Fibroblast of lung (primary cell): ENCODE results near the gene SNX15. TPM values are rescaled to one million over a fixed set of nuclear protein-coding genes. Genes with fewer than 3 reads are reported as not detected.

ENCODE experiments used
- DNase-seq, 2 donors: peaks; one replicate each; pipeline versions ENCODE4 v3.0.0 to v3.0.0-alpha.2; 2010; ENCODE audit warnings: low read depth in 2 of 2
- H2AFZ ChIP-seq: 2 replicates; pipeline ENCODE4 v1.5.1; 2012; ENCODE audit warnings: low read length, control low read depth, inconsistent platforms
- H3K27ac ChIP-seq: 2 replicates; pipeline ENCODE4 v1.5.1; 2011; ENCODE audit warnings: low read length, control low read depth; ENCODE audit not compliant: insufficient read depth
- H3K27me3 ChIP-seq: 2 replicates; pipeline ENCODE4 v1.5.1; 2011; ENCODE audit warnings: mild to moderate bottlenecking, low read length; ENCODE audit not compliant: control insufficient read depth, insufficient read depth
- H3K36me3 ChIP-seq: 2 replicates; pipeline ENCODE4 v1.5.1; 2011; ENCODE audit warnings: low read length; ENCODE audit not compliant: control insufficient read depth, insufficient read depth
- H3K4me1 ChIP-seq: 2 replicates; pipeline ENCODE4 v1.5.1; 2011; ENCODE audit warnings: low read length; ENCODE audit not compliant: control insufficient read depth, insufficient read depth; ENCODE audit errors: extremely low read depth
- H3K4me2 ChIP-seq: 2 replicates; pipeline ENCODE4 v1.5.1; 2011; ENCODE audit warnings: low read length, control low read depth; ENCODE audit not compliant: insufficient read depth; ENCODE audit errors: extremely low read depth
- H3K4me3 ChIP-seq, 4 experiments: fragments of 200-600 bp in 1 of 4; sonication (generic) in 1 of 4; replicated peaks in 1 of 4; 2 replicates each; pipeline ENCODE4 v1.5.1; 2011 to 2016; ENCODE audit warnings: low read length in 4 of 4, low read depth in 3 of 4, mild to moderate bottlenecking in 3 of 4, control low read depth in 2 of 4, inconsistent platforms in 1 of 4, mixed read lengths in 1 of 4; ENCODE audit not compliant: insufficient read depth in 1 of 4; ENCODE audit errors: control extremely low read depth in 1 of 4
- H3K79me2 ChIP-seq: 2 replicates; pipeline ENCODE4 v1.5.1; 2012; ENCODE audit warnings: mild to moderate bottlenecking, low read length, inconsistent platforms; ENCODE audit not compliant: control insufficient read depth, insufficient read depth
- H3K9ac ChIP-seq: 2 replicates; pipeline ENCODE4 v1.5.1; 2011; ENCODE audit warnings: mild to moderate bottlenecking, low read length, control low read depth; ENCODE audit not compliant: insufficient read depth
- H3K9me3 ChIP-seq: 2 replicates; pipeline ENCODE4 v1.5.1; 2012; ENCODE audit warnings: low read depth, low read length; ENCODE audit not compliant: control insufficient read depth, insufficient read depth
- H4K20me1 ChIP-seq: 2 replicates; pipeline ENCODE4 v1.5.1; 2011; ENCODE audit warnings: low read length; ENCODE audit not compliant: control insufficient read depth, insufficient read depth; ENCODE audit errors: extremely low read depth
- EZH2 ChIP-seq: IDR thresholded peaks from 2 replicates; pipeline ENCODE4 v1.5.1; 2012; ENCODE audit warnings: low read length, control low read depth, mild to moderate bottlenecking; ENCODE audit errors: missing control alignments
- polyA plus RNA-seq, 2 donors: library from polyadenylated mRNA; depleted of rRNA in 1 of 2; stranded (reverse) in 1 of 2; unstranded in 1 of 2; fragments of >200 nt; gene quantifications; 2 replicates each; pipeline ENCODE4 v1.2.1, GENCODE V29; 2011 to 2012; ENCODE audit warnings: missing spikeins in 1 of 2
- total RNA-seq: library from RNA; depleted of rRNA; stranded (reverse); fragments of >200 nt; gene quantifications from 2 replicates; pipeline ENCODE4 v1.2.1, GENCODE V29; 2014
- TF ChIP-seq, protein P1 (sequence below), 2 donors: IDR thresholded peaks in 1 of 2; conservative IDR thresholded peaks in 1 of 2; 1 replicate in 1 of 2; 2 replicates in 1 of 2; pipeline ENCODE4 v1.5.1; 2011 to 2012; ENCODE audit warnings: low read length in 2 of 2, control low read depth in 1 of 2, inconsistent platforms in 1 of 2, low read depth in 1 of 2, mild to moderate bottlenecking in 1 of 2

The SNX15 gene
- total and polyA plus RNA-seq, 2 donors (not counting 1 experiment from before 2014, with no cell fraction given) = 10.2 to 14.4 TPM

DNA sequence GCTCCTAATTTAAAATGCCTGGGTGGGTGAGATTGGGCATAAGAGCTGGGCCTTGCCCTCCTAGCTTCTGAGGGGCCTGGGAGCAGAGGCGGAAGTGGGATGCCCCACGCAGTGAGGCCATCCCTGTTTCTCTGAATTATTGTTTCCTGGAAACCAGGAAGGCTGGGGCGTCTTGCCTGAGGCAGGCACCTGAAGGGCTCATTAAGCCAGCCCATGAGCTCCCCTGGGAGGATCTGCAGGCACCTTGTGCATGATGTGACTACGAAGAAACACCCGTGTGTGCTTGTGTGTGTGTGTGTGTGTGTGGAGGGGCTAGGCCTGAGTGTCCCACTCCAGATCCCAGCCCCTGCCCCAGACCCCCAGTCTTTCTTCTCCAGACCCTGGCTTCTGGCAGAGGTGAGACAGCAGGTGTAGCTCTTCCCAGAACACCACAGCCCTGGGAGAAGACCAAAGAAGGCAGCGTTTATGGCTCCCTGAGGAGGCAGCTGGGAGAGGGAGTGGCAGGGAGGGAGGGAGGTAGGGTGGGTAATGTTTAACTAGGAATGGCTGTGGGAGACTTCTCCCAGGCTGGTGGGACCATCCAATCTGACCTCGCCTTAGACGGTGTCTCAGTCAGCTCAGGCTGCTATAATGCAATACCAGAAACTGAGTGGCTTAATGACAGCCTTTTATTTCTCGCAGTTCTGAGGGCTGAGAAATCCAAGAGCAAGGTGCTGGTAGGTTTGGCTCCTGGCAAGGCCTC is 28.4 kb upstream of the SNX15 start:
- Histone ChIP-seq H3K27ac (no peak overlapping the region), H3K27me3 (no peaks in the 10 kb centered on the region), H3K4me2 (no peak overlapping the region), H3K4me1 (no peaks in the 10 kb centered on the region), H3K79me2 (no peaks in the 10 kb centered on the region), H3K4me3 (no peak overlapping the region), H3K36me3 (no peaks in the 10 kb centered on the region), H3K9ac (no peak overlapping the region), H4K20me1 (no peaks in the 10 kb centered on the region), H2AFZ (no peak overlapping the region), H3K9me3 (no peaks in the 10 kb centered on the region)
- no peak for DNase-seq
- TF ChIP-seq, protein P1, sequence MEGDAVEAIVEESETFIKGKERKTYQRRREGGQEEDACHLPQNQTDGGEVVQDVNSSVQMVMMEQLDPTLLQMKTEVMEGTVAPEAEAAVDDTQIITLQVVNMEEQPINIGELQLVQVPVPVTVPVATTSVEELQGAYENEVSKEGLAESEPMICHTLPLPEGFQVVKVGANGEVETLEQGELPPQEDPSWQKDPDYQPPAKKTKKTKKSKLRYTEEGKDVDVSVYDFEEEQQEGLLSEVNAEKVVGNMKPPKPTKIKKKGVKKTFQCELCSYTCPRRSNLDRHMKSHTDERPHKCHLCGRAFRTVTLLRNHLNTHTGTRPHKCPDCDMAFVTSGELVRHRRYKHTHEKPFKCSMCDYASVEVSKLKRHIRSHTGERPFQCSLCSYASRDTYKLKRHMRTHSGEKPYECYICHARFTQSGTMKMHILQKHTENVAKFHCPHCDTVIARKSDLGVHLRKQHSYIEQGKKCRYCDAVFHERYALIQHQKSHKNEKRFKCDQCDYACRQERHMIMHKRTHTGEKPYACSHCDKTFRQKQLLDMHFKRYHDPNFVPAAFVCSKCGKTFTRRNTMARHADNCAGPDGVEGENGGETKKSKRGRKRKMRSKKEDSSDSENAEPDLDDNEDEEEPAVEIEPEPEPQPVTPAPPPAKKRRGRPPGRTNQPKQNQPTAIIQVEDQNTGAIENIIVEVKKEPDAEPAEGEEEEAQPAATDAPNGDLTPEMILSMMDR (conservative IDR thresholded peaks at IDR 0.05 in 1 of 2, IDR thresholded peaks at IDR 0.05 in 1 of 2; ENCODE audit: low read depth in 1 of 2, low read length in 2 of 2) = no peak
- no peak for TF ChIP-seq EZH2

DNA sequence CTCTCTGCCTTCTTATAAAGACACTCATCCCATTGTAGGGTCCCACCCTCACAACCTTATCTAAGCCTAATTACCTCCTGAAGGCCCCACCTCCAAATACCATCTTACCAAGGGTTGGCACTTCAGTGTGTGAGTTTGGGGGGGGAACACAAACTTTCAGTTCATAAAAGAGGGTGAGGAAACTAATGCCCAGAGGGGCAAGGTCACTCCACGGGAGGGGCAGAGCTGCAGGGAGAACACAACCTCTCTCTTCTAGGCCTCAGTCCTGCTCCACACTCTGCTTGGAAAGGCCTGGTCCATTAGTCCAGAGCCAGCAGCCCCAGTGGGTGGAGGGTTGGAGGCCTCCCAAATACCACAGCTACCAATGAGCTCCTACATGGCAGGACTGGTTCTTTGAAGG is 27.8 kb upstream of the SNX15 start:
- Histone ChIP-seq H3K4me2 (no peak overlapping the region), H3K9ac (no peak overlapping the region), H3K27me3 (no peaks in the 10 kb centered on the region), H3K4me3 (no peak overlapping the region), H3K36me3 (no peaks in the 10 kb centered on the region), H3K27ac (no peak overlapping the region), H3K79me2 (no peaks in the 10 kb centered on the region), H3K9me3 (no peaks in the 10 kb centered on the region), H2AFZ (no peak overlapping the region), H4K20me1 (no peaks in the 10 kb centered on the region), H3K4me1 (no peaks in the 10 kb centered on the region)
- TF ChIP-seq, protein P1 (conservative IDR thresholded peaks at IDR 0.05 in 1 of 2, IDR thresholded peaks at IDR 0.05 in 1 of 2; ENCODE audit: low read depth in 1 of 2, low read length in 2 of 2) = no peak
- TF ChIP-seq EZH2 = no peak
- no peak for DNase-seq

DNA sequence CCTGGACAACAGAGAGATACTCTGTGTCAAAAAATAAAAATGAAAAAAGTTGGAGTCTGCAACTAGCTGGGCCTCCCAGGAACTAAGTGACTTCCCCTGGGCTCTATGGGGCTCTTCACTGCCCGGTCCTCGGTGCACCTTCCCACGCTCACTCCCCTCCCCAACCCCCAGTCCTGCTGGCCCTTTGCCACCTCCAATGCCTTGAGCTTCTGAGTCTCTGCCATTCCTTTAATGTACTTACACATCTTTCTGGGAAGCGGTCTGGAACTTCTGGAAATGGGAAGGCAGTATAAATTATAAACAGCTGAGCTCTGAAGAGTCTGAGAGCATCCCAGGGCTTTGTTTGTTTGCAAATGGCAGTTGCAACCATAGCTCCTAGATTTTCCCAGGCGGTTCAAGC is 24.5 kb upstream of the SNX15 start:
- Histone ChIP-seq H3K9me3 (no peaks in the 10 kb centered on the region), H3K27me3 (no peaks in the 10 kb centered on the region), H3K9ac (no peak overlapping the region), H3K4me2 (no peak overlapping the region), H3K27ac (no peak overlapping the region), H3K36me3 (no peaks in the 10 kb centered on the region), H3K4me1 (peaks cover 10% of the 10 kb centered on the region), H4K20me1 (no peaks in the 10 kb centered on the region), H3K4me3 (no peak overlapping the region), H3K79me2 (no peaks in the 10 kb centered on the region), H2AFZ (no peak overlapping the region)
- TF ChIP-seq, protein P1 (conservative IDR thresholded peaks at IDR 0.05 in 1 of 2, IDR thresholded peaks at IDR 0.05 in 1 of 2; ENCODE audit: low read depth in 1 of 2, low read length in 2 of 2) = no peak
- TF ChIP-seq EZH2 = no peak
- DNase-seq = no peak
